Mammary epithelial cell (primary cell): ENCODE measurements around the gene RABAC1.
"Not testable (repeated sequence)": the region's sequence is repeated elsewhere in the genome, so short reads cannot be mapped to it uniquely, and the experiment has no call there.

Experiments used
- EZH2 ChIP-seq: IDR thresholded peaks from 2 replicates; pipeline ENCODE4 v1.6.1; 2012; ENCODE audit warnings: low read length, inconsistent platforms, borderline replicate concordance
- TF ChIP-seq, protein P1 (sequence below), 2 donors: IDR thresholded peaks in 1 of 2; conservative IDR thresholded peaks in 1 of 2; 2 replicates each; pipeline ENCODE4 v1.5.1; 2011 to 2012; ENCODE audit warnings: inconsistent platforms in 2 of 2, low read length in 2 of 2, mild to moderate bottlenecking in 2 of 2, control low read depth in 1 of 2, low read depth in 1 of 2; ENCODE audit not compliant: insufficient read depth in 1 of 2; ENCODE audit errors: extremely low read depth in 1 of 2

DNA sequence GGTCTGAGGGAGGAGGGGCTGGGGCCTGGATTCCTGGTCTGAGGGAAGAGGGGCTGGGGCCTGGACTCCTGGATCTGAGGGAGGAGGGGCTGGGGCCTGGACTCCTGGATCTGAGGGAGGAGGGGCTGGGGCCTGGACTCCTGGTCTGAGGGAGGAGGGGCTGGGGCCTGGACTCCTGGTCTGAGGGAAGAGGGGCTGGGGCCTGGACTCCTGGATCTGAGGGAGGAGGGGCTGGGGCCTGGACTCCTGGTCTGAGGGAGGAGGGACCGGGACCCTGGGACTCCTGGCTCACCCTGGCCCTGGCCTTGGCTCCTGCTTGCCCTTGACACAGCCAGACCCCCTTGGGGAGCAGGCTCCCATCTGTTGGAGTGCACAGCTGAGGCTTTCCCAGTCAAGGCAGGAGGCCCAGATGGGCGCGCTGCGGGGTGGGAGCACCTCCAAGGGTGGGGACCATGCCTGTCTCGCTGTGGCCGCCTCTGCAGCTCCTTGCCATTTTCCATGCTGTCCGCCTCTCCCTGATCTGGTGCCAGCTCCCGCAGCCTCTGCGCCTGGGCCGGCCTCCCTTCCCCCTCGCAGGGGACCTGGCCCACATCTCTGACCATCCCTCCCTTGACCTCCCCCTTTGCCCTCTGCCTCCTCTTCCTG is 32.9 kb upstream of the RABAC1 start:
- TF ChIP-seq, protein P1, sequence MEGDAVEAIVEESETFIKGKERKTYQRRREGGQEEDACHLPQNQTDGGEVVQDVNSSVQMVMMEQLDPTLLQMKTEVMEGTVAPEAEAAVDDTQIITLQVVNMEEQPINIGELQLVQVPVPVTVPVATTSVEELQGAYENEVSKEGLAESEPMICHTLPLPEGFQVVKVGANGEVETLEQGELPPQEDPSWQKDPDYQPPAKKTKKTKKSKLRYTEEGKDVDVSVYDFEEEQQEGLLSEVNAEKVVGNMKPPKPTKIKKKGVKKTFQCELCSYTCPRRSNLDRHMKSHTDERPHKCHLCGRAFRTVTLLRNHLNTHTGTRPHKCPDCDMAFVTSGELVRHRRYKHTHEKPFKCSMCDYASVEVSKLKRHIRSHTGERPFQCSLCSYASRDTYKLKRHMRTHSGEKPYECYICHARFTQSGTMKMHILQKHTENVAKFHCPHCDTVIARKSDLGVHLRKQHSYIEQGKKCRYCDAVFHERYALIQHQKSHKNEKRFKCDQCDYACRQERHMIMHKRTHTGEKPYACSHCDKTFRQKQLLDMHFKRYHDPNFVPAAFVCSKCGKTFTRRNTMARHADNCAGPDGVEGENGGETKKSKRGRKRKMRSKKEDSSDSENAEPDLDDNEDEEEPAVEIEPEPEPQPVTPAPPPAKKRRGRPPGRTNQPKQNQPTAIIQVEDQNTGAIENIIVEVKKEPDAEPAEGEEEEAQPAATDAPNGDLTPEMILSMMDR (conservative IDR thresholded peaks at IDR 0.05 in 1 of 2, IDR thresholded peaks at IDR 0.05 in 1 of 2; ENCODE audit: extremely low read depth in 1 of 2, insufficient read depth in 1 of 2, low read depth in 1 of 2, low read length in 2 of 2), result not testable (repeated sequence)
- TF ChIP-seq EZH2, result not testable (repeated sequence)
